HUES64 (cell line): ENCODE measurements around the gene SASH3.
A peak's percentile ranks its signal among the peaks of the same experiment; 100 is the strongest.

Experiments used
- H3K27ac ChIP-seq: 2 replicates; pipeline ENCODE4 v1.7.0; 2013; ENCODE audit warnings: low read depth, low read length, inconsistent platforms
- H3K27me3 ChIP-seq: 2 replicates; pipeline ENCODE4 v1.6.1; 2013; ENCODE audit warnings: mild to moderate bottlenecking, low read length; ENCODE audit not compliant: insufficient read depth
- H3K36me3 ChIP-seq: 2 replicates; pipeline ENCODE4 v1.6.1; 2013; ENCODE audit warnings: mild to moderate bottlenecking, low read length; ENCODE audit not compliant: insufficient read depth
- H3K4me1 ChIP-seq: 2 replicates; pipeline ENCODE4 v1.6.1; 2013; ENCODE audit warnings: mild to moderate bottlenecking, low read length, moderate library complexity; ENCODE audit not compliant: insufficient read depth
- H3K4me3 ChIP-seq: 2 replicates; pipeline ENCODE4 v1.5.1; 2013; ENCODE audit warnings: mild to moderate bottlenecking, low read length, moderate library complexity
- H3K9ac ChIP-seq: 2 replicates; pipeline ENCODE4 v1.6.1; 2013; ENCODE audit warnings: mild to moderate bottlenecking, low read depth, low read length
- H3K9me3 ChIP-seq: 2 replicates; pipeline ENCODE4 v1.6.1; 2013; ENCODE audit warnings: low read depth, low read length; ENCODE audit not compliant: insufficient read depth
- WGBS: fragments of 150-250, 120-280 bp; methylation state at CpG from one replicate; pipeline ENCODE4 v1.1.7; 2013; ENCODE audit warnings: missing lambda C conversion rate; 5-methylcytosine and 5-hydroxymethylcytosine counted together

The SASH3 gene

GRCh38 chrX:129825746-129826505 is 46.2 kb downstream of the SASH3 start:
- Histone ChIP-seq H3K36me3 (peaks cover 11% of the 10 kb centered on the region), H3K27me3 (no peaks in the 10 kb centered on the region), H3K9ac (no peak overlapping the region), H3K4me1 (no peaks in the 10 kb centered on the region), H3K27ac (no peak overlapping the region), H3K4me3 (no peak overlapping the region), H3K9me3 (no peaks in the 10 kb centered on the region)
- WGBS = 94% methylated on average over 3 of the region's 4 CpGs

GRCh38 chrX:129830494-129830893 is 50.7 kb downstream of the SASH3 start:
- no peaks in the 10 kb centered on the region for H3K27me3 ChIP-seq
- H3K9ac ChIP-seq = no peak overlapping the region
- H3K27ac ChIP-seq = no peak overlapping the region
- H3K4me1 ChIP-seq = no peaks in the 10 kb centered on the region
- no peaks in the 10 kb centered on the region for H3K9me3 ChIP-seq
- H3K4me3 ChIP-seq = no peak overlapping the region
- WGBS = 86% methylated on average over 3 of the region's 4 CpGs
- no peaks in the 10 kb centered on the region; the same call in 1 of the 2 replicates for H3K36me3 ChIP-seq

DNA sequence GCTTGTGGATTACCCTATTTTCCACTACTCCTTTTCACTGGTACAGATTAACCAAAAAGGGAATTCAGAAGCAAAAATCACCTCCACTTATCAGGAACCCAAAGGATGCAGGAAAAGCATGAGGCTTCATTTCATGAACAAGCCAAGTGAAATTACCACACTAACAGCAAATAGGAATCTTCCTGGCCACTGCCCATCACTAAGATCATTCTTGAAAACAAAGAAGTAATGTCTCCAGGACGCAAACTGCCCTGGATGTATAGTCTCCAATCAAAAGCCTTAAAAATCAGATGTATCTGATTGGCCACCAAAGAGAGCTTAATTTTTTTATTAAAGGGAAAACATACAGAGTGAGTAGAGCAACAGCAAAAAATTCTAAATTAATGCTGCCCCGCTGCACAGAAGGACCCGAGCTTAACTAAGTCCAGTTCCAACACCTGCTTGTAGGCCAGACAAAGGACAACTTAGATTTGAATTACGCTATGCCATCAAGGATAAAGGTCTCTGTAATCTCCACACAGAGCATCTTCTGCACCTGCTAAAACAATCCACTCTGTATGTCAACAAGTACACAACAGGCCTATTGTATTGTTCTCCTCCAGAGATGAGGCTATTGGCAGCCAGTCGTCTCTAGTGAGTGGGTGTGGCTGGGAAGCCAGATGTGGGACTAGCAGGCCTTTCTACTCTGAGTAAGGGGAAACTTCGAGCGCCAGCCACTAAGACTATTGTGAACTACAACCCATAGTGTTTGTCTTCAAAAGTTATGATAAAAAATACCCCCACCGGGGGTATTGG is 51.5 kb downstream of the SASH3 start:
- Histone ChIP-seq H3K4me1 (no peaks in the 10 kb centered on the region), H3K27ac (no peak overlapping the region), H3K27me3 (no peaks in the 10 kb centered on the region), H3K9ac (no peak overlapping the region), H3K36me3 (no peaks in the 10 kb centered on the region; the same call in 1 of the 2 replicates), H3K9me3 (no peaks in the 10 kb centered on the region), H3K4me3 (no peak overlapping the region)
- WGBS = 83% methylated on average over 5 of the region's 8 CpGs

GRCh38 chrX:129833153-129833990 is 53.6 kb downstream of the SASH3 start:
- H3K4me1 ChIP-seq = no peaks in the 10 kb centered on the region
- H3K9ac ChIP-seq = no peak overlapping the region
- no peak overlapping the region for H3K27ac ChIP-seq
- no peaks in the 10 kb centered on the region for H3K9me3 ChIP-seq
- H3K36me3 ChIP-seq = no peaks in the 10 kb centered on the region; the same call in 1 of the 2 replicates
- 98% methylated on average over 4 of the region's 5 CpGs for WGBS
- H3K4me3 ChIP-seq = no peak overlapping the region
- no peaks in the 10 kb centered on the region for H3K27me3 ChIP-seq

DNA sequence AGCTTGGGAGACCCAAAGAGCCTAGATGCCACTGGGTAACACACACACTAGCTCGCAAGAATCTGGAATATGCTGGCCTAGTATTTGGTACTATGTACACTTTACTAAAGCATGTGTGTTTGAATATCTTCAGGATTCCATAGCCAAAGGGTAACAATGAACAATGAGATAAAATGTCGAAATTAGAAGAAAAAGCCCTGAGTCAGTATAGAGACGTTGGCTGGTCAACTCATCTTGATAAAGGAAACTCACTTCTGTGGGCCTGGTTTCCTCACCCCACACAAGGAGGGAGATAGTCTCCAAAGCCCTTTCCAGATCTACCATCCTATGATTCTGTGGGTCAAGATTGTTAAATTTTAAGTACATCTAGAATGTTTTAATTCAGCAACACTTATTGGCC is 57.1 kb downstream of the SASH3 start:
- H3K9ac ChIP-seq = no peak overlapping the region
- peaks cover 9% of the 10 kb centered on the region for H3K36me3 ChIP-seq
- H3K27me3 ChIP-seq = no peaks in the 10 kb centered on the region
- no peaks in the 10 kb centered on the region for H3K9me3 ChIP-seq
- H3K4me1 ChIP-seq = no peaks in the 10 kb centered on the region
- H3K27ac ChIP-seq = no peak overlapping the region
- no peak overlapping the region for H3K4me3 ChIP-seq
- 83% methylated on average over 1 of the region's 3 CpGs for WGBS

- Histone ChIP-seq H3K36me3 (peaks cover 10% of the 10 kb centered on the region), H3K27me3 (no peaks in the 10 kb centered on the region)
- 80% methylated on average over 5 of the region's 5 CpGs for WGBS
These were observed 60.6 kb downstream of the SASH3 start for GRCh38 chrX:129840344-129840743.

GRCh38 chrX:129842510-129843208 is 62.9 kb downstream of the SASH3 start:
- H3K4me3 ChIP-seq = peak overlapping the region; percentile 94
- no peaks in the 10 kb centered on the region for H3K27me3 ChIP-seq
- H3K9me3 ChIP-seq = no peaks in the 10 kb centered on the region
- H3K36me3 ChIP-seq = peaks cover 10% of the 10 kb centered on the region
- H3K9ac ChIP-seq = peak overlapping the region; percentile 69
- no peaks in the 10 kb centered on the region for H3K4me1 ChIP-seq
- no peak overlapping the region for H3K27ac ChIP-seq
- 11% methylated on average over 17 of the region's 17 CpGs for WGBS

More at GRCh38 chrX:129840344-129840743, 60.6 kb downstream of the SASH3 start:
- H3K9me3 ChIP-seq = no peaks in the 10 kb centered on the region
- H3K4me3 ChIP-seq = no peak overlapping the region
- no peak overlapping the region for H3K9ac ChIP-seq
- no peak overlapping the region for H3K27ac ChIP-seq
- no peaks in the 10 kb centered on the region for H3K4me1 ChIP-seq

DNA sequence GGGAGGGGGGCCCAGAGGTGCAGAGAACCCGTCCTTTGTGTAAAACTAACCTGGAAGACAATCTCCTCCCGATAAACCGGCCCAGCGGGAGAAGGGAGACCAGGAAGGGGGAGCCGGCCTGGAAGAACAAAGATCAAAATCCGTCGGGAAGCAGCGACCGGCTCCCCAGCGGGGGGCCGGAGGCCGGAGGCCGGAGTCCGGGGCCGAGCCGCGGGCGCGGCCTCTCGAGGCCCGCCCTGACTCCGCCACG is 63.4 kb downstream of the SASH3 start:
- Histone ChIP-seq H3K9ac (peak overlapping the region; percentile 69), H3K27ac (no peak overlapping the region; the same call in 1 of the 2 replicates), H3K9me3 (no peaks in the 10 kb centered on the region), H3K4me3 (peak overlapping the region; percentile 94), H3K27me3 (no peaks in the 10 kb centered on the region), H3K4me1 (no peaks in the 10 kb centered on the region), H3K36me3 (peaks cover 10% of the 10 kb centered on the region)
- WGBS = 0% methylated on average over 23 of the region's 23 CpGs

DNA sequence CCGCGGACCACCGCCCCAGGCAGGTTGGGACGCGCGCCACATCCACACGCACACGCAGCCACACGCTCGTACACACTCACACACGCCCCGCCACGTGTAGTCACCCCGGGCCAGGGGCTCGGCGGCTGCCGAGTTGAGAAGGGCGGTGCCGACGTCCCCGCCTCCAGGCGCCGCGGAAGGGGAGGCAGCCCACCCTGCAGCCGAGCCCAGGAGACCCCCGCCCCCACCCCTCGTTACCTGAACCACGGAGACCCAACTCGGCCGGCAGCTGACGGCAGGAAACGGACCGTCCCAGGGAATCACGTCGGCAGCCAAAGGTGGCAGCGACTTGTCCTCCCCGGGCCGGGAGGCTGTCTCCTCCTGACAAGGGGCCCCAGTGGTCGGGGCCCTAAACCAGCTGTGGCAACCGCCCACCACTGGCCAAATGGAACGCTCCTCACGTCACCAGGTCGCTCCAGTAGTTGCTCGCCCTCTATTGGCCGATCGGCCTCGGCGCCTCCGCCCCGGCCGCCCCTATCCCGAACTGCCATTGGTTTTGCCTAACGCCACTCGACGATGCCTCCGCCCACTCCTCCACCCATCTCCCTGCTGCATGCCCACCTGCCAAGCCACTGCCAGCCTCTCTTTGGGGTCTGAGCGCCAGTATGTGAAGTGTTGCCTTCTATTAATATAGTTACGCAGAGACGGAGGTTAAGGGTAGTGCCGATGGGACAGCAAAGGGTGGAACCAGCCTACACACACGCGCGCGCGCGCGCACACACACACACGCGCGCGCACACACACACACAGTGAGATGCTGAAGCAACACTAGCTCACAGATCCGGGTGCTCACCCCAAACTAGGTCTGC is 63.9 kb downstream of the SASH3 start, which contains the start of gene ZDHHC9:
Gene ZDHHC9 (minus strand): TSS at position 428 of the 848 bp plus-strand sequence. CDS start 1,941 bp downstream, outside the sequence.
- H3K9me3 ChIP-seq = no peaks in the 10 kb centered on the region
- peak within 1 kb of the TSS; percentile 25; the same call in 1 of the 2 replicates for H3K27ac ChIP-seq
- peak within 1 kb of the TSS; percentile 94 for H3K4me3 ChIP-seq
- H3K36me3 ChIP-seq = peaks cover 10% of the 10 kb centered on the region
- no peaks in the 10 kb centered on the region for H3K4me1 ChIP-seq
- peak within 1 kb of the TSS; percentile 69 for H3K9ac ChIP-seq
- under 1% methylated on average over 70 of the region's 72 CpGs for whole genome bisulfite sequencing
- H3K27me3 ChIP-seq = no peaks in the 10 kb centered on the region
